OCI-LY1 (cell line): ENCODE measurements around the gene SYMPK.

Experiments
- H2AFZ ChIP-seq: fragments of 200-600 bp; sonication (generic), shearing (Covaris generic); 2 replicates; pipeline ENCODE4 v1.6.0; 2014; ENCODE audit warnings: antibody characterized with exemption, mild to moderate bottlenecking, low read length
- H3F3A ChIP-seq: fragments of 200-600 bp; sonication (generic), shearing (Covaris generic); 2 replicates; pipeline ENCODE4 v1.6.0; 2014; ENCODE audit warnings: mild to moderate bottlenecking, antibody characterized with exemption, low read length, moderate library complexity; ENCODE audit not compliant: insufficient read depth
- H3K27ac ChIP-seq: fragments of 200-600 bp; sonication (generic); 2 replicates; pipeline ENCODE4 v1.5.1; 2014; ENCODE audit warnings: low read length, mixed run types, mild to moderate bottlenecking, low read depth; ENCODE audit not compliant: poor library complexity, severe bottlenecking
- H3K27me3 ChIP-seq: fragments of 200-600 bp; sonication (generic); 2 replicates; pipeline ENCODE4 v1.6.0; 2014; ENCODE audit warnings: antibody characterized with exemption, mild to moderate bottlenecking, low read length, moderate library complexity; ENCODE audit not compliant: insufficient read depth
- H3K36me3 ChIP-seq: fragments of 200-600 bp; sonication (generic); 2 replicates; pipeline ENCODE4 v1.6.1; 2014; ENCODE audit warnings: mild to moderate bottlenecking, antibody characterized with exemption, low read length, moderate library complexity, mixed read lengths; ENCODE audit not compliant: insufficient read depth
- H3K4me1 ChIP-seq: fragments of 200-600 bp; sonication (generic); 2 replicates; pipeline ENCODE4 v1.5.1; 2014; ENCODE audit warnings: mild to moderate bottlenecking, low read length, moderate library complexity; ENCODE audit not compliant: insufficient read depth, severe bottlenecking
- H3K4me2 ChIP-seq: fragments of 200-600 bp; sonication (generic), shearing (Covaris generic); 2 replicates; pipeline ENCODE4 v1.6.1; 2014; ENCODE audit warnings: low read length
- H3K4me3 ChIP-seq: fragments of 200-600 bp; sonication (generic); 2 replicates; pipeline ENCODE4 v1.5.1; 2014; ENCODE audit warnings: low read length, low read depth, mild to moderate bottlenecking, mixed read lengths; ENCODE audit not compliant: poor library complexity, severe bottlenecking
- H3K79me2 ChIP-seq: fragments of 200-600 bp; shearing (Covaris generic); 2 replicates; pipeline ENCODE4 v1.6.1; 2016; ENCODE audit warnings: mixed run types, low read length, mixed read lengths; ENCODE audit not compliant: insufficient read depth
- H3K9ac ChIP-seq: fragments of 200-600 bp; sonication (generic), shearing (Covaris generic); 2 replicates; pipeline ENCODE4 v1.6.1; 2014; ENCODE audit warnings: mild to moderate bottlenecking, low read length, mixed read lengths
- H3K9me2 ChIP-seq: fragments of 200-600 bp; sonication (generic), shearing (Covaris generic); 2 replicates; pipeline ENCODE4 v1.6.1; 2014; ENCODE audit warnings: low read depth, mild to moderate bottlenecking, low read length, mixed read lengths
- H3K9me3 ChIP-seq: fragments of 200-600 bp; shearing (Covaris generic); 2 replicates; pipeline ENCODE4 v1.6.1; 2014; ENCODE audit warnings: low read length, mixed read lengths
- H4K20me1 ChIP-seq: fragments of 200-600 bp; sonication (generic), shearing (Covaris generic); 2 replicates; pipeline ENCODE4 v1.6.0; 2016; ENCODE audit warnings: mild to moderate bottlenecking, low read length; ENCODE audit not compliant: insufficient read depth
- EZH2 ChIP-seq: fragments of 200-600 bp; sonication (generic), shearing (Covaris generic); IDR thresholded peaks from 2 replicates; pipeline ENCODE4 v1.8.0; 2017; ENCODE audit warnings: borderline replicate concordance, mixed run types, mild to moderate bottlenecking, antibody characterized with exemption, low read length, moderate library complexity, mixed read lengths
- TF ChIP-seq, protein P1 (sequence below): fragments of 200-600 bp; sonication (generic), shearing (Covaris generic); IDR thresholded peaks from 2 replicates; pipeline ENCODE4 v1.5.1; 2017; ENCODE audit warnings: mild to moderate bottlenecking, antibody characterized with exemption, low read length, moderate library complexity, mixed read lengths

The SYMPK gene

DNA sequence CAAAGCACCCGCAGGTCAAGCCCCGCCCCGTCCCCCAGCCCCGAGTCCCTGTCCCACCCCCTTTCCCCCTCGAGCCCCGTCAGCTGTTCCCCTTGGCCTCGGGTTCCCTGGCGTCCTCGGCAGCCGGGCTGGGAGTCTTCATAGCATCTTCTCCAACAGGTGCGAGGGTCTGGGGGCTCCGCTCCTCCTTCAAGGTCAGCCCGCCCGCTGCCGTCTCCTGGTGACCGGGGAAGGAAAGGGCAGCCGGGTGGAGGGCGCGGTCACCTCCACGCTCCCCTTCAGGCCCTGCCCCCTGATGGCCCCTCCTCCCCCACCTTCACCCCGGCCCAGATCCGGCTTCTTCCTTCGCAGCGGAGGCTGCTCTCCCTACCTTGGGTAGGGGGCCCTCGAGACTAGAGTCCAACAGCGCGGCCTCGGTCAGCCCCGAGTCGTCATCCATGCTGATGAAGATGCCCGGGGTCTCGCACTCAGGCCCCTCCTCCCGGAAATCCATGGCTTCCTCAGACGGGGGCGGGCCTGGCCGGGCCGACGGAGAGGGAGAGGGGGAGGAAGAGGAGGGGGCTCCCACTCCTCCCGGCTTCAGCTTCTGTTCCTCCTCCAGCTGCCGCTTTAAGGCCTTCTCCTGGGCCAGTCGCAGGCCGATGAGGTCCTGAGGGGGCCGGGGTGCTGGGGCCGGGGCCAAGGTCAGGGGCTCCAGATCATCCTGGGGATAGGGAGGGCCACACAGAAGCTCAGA is 47.3 kb downstream of the SYMPK start:
- Histone ChIP-seq H3K79me2 (no peaks in the 10 kb centered on the region), H3K9me2 (no peaks in the 10 kb centered on the region), H3K4me3 (no peak overlapping the region), H3K27ac (no peak overlapping the region), H3K27me3 (no peaks in the 10 kb centered on the region), H2AFZ (no peak overlapping the region), H4K20me1 (no peaks in the 10 kb centered on the region), H3K4me2 (no peak overlapping the region), H3K9ac (no peak overlapping the region), H3F3A (no peaks in the 10 kb centered on the region), H3K36me3 (peaks cover 20% of the 10 kb centered on the region), H3K4me1 (peaks cover 10% of the 10 kb centered on the region), H3K9me3 (no peaks in the 10 kb centered on the region)
- TF ChIP-seq, protein P1, sequence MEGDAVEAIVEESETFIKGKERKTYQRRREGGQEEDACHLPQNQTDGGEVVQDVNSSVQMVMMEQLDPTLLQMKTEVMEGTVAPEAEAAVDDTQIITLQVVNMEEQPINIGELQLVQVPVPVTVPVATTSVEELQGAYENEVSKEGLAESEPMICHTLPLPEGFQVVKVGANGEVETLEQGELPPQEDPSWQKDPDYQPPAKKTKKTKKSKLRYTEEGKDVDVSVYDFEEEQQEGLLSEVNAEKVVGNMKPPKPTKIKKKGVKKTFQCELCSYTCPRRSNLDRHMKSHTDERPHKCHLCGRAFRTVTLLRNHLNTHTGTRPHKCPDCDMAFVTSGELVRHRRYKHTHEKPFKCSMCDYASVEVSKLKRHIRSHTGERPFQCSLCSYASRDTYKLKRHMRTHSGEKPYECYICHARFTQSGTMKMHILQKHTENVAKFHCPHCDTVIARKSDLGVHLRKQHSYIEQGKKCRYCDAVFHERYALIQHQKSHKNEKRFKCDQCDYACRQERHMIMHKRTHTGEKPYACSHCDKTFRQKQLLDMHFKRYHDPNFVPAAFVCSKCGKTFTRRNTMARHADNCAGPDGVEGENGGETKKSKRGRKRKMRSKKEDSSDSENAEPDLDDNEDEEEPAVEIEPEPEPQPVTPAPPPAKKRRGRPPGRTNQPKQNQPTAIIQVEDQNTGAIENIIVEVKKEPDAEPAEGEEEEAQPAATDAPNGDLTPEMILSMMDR = no peak
- no peak for TF ChIP-seq EZH2

DNA sequence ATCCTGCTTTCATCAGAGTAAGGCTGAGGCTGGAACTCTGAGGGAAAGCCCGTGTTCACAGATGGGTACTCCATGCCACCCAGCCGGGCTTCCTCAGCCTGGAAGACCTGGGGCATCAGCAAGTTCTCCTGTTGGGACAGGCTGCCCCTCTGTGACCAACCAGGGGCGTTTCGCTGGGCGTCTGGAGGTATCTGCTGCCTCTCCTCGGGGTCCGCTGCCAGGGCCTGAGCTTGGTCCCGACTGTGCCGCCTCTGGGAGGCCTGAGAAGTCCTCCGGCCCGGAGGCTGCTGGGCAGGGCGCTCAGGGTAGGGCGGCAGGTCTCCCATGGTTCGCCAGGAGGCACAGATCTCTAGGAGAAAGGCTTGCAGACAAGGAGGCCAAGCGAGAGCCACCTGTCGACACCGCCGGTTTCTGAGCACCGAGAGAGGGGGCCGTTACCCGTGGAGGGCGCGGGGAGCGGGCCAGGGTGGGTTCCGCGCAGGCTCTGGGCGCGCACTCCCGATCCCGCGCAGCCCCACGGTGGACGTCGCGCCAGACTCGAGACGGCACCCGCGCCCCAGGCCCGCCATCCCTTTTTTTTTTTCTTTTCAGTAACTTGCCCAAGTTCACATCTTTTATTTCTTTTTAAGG is 48.0 kb downstream of the SYMPK start, which contains the start of gene RSPH6A:
TSS of gene RSPH6A (minus strand) at position 458 of the 630 bp plus-strand sequence. CDS start at position 326, 132 bp downstream.
- H3K27me3 ChIP-seq = no peaks in the 10 kb centered on the region
- TF ChIP-seq EZH2 = no peak
- TF ChIP-seq, protein P1 = no peak
- H3K9ac ChIP-seq = no peak within 1 kb of the TSS
- no peak within 1 kb of the TSS for H3K27ac ChIP-seq
- no peaks in the 10 kb centered on the region for H4K20me1 ChIP-seq
- H3K9me2 ChIP-seq = no peaks in the 10 kb centered on the region
- no peaks in the 10 kb centered on the region for H3K79me2 ChIP-seq
- no peak within 1 kb of the TSS for H3K4me3 ChIP-seq
- H3K4me2 ChIP-seq = no peak within 1 kb of the TSS
- H2AFZ ChIP-seq = no peak within 1 kb of the TSS
- no peaks in the 10 kb centered on the region for H3K9me3 ChIP-seq
- peaks cover 13% of the 10 kb centered on the region for H3K36me3 ChIP-seq
- peaks cover 10% of the 10 kb centered on the region for H3K4me1 ChIP-seq
- no peaks in the 10 kb centered on the region for H3F3A ChIP-seq

DNA sequence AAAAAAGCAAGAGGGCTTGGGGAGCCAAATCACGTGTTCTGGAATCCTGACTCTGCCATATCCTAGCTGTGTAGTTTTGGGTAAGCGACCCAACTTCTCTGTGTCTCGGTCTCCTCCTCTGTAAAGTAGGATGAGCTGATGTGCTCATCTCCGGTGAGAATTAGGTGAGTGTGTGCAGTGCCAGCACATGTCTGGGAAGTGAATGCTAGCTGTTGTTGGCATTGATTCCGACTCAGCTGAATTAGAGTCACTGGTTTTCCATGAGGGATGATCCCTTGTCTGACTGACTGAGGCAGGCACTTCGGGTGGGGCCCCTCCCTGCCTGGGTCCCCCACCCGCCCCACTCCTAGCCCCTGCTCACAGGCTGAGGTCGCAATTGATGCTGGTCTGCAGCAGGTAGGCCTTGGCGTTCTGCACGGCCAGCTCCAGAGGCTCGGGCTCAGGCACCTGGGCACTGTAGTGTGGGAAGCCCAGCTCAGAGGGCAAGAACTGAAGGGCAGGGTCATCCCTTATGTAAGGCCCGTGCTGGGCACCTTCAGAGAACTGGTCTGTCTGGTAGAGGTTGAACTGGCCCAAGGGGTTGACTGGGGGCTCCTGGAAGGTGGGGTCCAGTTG is 48.7 kb downstream of the SYMPK start:
- Histone ChIP-seq H3K36me3 (peaks cover 9% of the 10 kb centered on the region), H3K9ac (no peak overlapping the region), H3K4me3 (no peak overlapping the region), H3F3A (no peaks in the 10 kb centered on the region), H3K79me2 (no peaks in the 10 kb centered on the region), H3K4me1 (peaks cover 16% of the 10 kb centered on the region), H3K9me2 (no peaks in the 10 kb centered on the region), H3K9me3 (no peaks in the 10 kb centered on the region), H4K20me1 (no peaks in the 10 kb centered on the region), H2AFZ (no peak overlapping the region), H3K27ac (no peak overlapping the region), H3K4me2 (no peak overlapping the region), H3K27me3 (no peaks in the 10 kb centered on the region)
- TF ChIP-seq EZH2 = no peak
